ES-I3 (cell line): Measurements from ENCODE around the gene APBA1.

Experiments
- H3K36me3 ChIP-seq: 2 replicates; pipeline ENCODE4 v1.6.1; 2013; ENCODE audit warnings: mild to moderate bottlenecking, low read length, control low read depth, moderate library complexity; ENCODE audit not compliant: insufficient read depth
- H3K4me1 ChIP-seq: 2 replicates; pipeline ENCODE4 v1.6.1; 2013; ENCODE audit warnings: mild to moderate bottlenecking, control low read depth, low read length; ENCODE audit not compliant: insufficient read depth
- H3K9ac ChIP-seq: 2 replicates; pipeline ENCODE4 v1.6.1; 2013; ENCODE audit warnings: low read depth, mild to moderate bottlenecking, low read length, moderate library complexity
- H3K9me3 ChIP-seq: 2 replicates; pipeline ENCODE4 v1.6.1; 2013; ENCODE audit warnings: mild to moderate bottlenecking, low read length, moderate library complexity; ENCODE audit not compliant: control insufficient read depth, insufficient read depth

APBA1 gene

DNA sequence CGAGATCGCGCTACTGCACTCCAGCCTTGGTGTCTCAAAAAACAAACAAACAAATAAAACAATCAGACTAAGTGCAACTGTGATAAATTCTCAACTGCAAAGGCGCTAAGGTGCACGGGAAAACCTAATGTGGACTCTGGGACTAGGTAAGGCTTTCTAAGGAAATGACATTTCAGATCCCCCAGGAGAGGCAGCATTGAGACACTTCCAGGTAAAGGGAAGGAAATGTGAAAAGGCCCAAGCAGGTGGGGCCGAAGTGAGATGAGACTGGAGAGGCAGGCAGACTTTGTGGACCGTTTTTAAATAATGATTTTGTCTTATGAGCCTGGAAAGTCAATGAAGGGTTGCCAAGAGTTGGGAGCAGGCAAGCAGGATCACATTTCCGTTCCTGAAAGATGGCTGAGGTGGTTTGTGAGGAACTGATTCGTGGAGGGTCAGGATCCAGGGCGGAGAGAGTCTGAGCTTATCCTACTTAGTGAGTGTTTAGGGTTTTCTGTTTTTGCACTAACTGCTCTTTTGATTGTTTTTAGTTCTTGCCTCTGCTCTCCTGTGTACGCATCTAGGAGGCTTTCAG, 2.0 kb upstream of the APBA1 start:
- peak overlapping the region; percentile 5; the same call in 1 of the 2 replicates for H3K9ac ChIP-seq
- H3K36me3 ChIP-seq, result no peaks in the 10 kb centered on the region
- H3K9me3 ChIP-seq, result no peaks in the 10 kb centered on the region
- peaks cover 17% of the 10 kb centered on the region for H3K4me1 ChIP-seq

DNA sequence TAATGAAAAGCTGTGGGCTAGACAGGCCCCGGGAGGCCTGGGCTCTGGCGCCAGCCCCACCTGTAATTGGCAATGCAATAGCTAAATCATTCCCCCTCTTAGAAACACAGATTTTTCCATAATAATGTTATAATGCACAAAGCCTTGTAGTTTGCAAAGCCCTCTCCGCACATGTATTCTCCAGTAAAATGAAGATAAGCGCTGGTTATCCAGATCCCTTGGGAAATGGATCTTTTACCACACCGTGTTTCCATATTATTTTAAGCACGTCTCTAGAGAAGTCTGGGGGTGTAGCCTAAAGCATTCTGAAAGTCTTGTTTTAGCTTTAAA, 1.1 kb upstream of the APBA1 start:
- Histone ChIP-seq H3K9ac (peak overlapping the region; percentile 69; the same call in 1 of the 2 replicates), H3K4me1 (peaks cover 24% of the 10 kb centered on the region), H3K9me3 (no peaks in the 10 kb centered on the region)

DNA sequence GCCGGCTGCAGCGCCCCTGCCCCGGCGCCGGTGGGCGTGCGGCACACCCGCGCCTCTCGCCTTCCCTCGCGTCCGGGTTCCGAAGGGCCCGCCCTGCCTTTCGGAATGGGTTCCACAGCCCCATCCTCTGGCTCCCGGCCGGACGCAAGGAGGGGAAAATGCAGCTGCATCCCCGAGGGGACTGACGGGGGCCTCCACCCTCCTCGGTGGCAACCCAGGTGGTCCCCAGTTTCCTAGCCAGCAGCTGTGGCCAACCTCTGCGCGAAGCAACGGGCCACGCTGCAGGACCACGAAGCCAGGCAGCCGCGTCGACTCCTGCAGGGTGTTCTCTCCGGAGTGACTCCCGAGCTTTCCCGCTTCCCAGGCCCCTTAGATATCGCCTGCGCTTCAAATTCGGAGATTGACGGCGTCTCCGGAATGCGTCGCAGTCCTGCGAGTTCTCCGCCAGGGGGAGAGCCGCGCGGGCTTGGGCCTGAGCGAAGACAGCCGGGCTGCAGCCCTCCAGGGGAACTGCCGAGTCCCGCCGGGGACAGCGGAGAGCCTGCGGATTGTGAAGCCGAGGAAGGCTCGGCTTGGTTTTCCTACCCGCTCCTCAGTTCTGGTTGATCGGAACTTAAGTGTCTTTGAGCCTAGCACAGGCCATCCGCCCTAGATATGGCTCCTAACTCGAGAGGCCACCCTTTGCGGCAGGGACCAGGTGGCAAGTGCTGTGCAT, 582 bp upstream of the APBA1 start:
- H3K36me3 ChIP-seq, result no peaks in the 10 kb centered on the region
- no peaks in the 10 kb centered on the region for H3K9me3 ChIP-seq
- peaks cover 26% of the 10 kb centered on the region for H3K4me1 ChIP-seq
- peak overlapping the region; percentile 69 for H3K9ac ChIP-seq

More for the DNA sequence above, 1.1 kb upstream of the APBA1 start:
- no peaks in the 10 kb centered on the region for H3K36me3 ChIP-seq

DNA sequence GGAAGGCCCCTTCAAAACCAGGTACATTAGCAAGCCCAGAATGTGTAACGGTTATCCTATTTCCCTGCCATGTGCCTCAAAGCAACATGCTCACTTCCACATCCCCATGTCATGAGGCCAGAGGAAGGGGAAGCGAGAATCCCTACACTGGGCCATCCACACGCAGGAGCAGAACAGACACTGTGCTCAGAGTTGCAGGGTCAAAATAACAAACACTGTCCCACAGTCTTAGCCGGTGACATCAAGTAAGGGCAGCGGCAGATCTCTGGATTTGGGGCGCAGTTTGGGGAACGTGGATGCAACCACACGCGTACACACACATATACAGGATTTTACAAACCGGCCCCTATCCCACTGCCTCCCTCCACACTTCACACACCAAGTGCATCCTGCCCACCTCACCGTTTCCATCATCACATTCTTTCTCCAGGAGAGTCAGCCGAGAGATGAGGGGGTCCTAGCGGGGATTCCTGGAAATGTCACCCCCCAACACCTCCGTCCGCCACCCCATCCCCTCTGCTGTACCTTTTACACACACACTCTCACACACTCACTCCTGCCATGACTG, 776 bp downstream of the APBA1 start:
- Histone ChIP-seq H3K4me1 (peaks cover 36% of the 10 kb centered on the region), H3K9me3 (no peaks in the 10 kb centered on the region), H3K9ac (peak overlapping the region; percentile 61; the same call in 1 of the 2 replicates), H3K36me3 (no peaks in the 10 kb centered on the region)

DNA sequence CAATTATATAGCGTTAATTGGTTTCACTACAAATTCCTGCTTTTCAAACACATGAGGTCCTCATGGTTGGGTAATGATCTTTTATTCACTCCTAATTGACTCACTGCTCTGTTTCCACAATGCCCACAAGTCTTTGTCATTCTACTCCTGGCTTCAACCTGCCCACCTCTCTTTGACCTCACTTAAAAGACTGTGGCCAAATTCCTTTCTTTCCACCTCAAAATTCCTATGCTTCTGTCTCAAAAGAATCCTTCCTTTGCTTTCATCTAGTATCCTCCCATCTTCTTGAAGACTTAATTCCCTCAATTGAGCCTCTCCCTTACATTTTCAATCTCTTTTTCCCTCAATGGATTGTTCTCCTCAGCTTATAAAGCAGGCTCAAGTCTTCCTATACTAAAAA, 4.9 kb downstream of the APBA1 start:
- Histone ChIP-seq H3K36me3 (no peaks in the 10 kb centered on the region), H3K9ac (no peak overlapping the region), H3K9me3 (no peaks in the 10 kb centered on the region), H3K4me1 (peaks cover 25% of the 10 kb centered on the region; the same call in 1 of the 2 replicates)

DNA sequence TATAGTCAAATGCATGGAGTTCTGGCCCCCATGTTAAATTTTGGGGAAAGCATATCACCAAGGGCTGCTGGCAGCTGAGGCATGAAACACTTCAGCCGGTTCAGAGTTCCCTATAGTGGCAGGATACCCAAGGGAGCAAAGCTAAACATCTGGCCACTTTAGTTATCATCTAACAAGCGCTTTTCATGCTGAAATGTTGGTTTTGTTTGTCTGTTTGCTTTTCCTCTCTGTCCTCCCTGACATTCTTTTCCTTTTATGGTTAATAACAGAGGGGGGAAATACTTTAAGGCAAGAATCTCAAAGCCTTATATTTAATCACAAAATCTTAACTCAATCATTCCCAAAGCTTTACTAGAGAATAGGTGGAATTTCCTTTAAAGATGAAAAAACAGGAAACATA, 11.9 kb downstream of the APBA1 start:
- no peak overlapping the region for H3K9ac ChIP-seq
- no peaks in the 10 kb centered on the region for H3K36me3 ChIP-seq
- no peaks in the 10 kb centered on the region for H3K4me1 ChIP-seq
- no peaks in the 10 kb centered on the region for H3K9me3 ChIP-seq

DNA sequence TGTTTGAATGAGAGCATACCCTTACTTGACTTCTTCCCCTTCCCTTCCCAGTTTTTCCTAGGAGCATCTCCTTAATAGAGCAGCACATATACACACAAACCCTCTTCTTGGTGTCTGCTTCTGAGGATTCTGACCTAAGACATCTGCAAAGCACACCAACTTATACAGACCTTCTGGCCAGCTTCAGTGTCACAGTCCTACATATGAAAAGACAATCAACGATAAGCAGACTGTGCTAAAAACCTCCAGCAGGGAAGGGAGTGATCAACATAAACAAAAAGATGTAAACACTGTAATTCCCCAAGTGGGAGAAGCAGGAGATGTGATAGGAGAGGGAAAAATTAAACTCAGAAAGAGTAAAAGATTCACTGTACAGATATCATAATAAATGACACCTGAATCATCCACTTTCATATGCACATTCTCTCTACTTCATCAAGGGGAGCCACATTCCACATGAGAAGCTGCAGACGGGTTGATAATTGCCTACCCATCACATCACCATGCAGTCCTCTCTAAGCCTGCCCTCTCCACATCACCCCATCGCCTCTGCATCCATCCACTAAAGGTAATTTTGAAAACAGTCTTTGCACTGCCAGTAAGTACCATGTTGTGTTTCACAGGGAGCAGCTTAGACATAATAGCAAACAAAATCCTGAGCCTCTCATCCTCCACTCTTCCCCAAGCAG, 13.0 kb downstream of the APBA1 start:
- no peak overlapping the region for H3K9ac ChIP-seq
- no peaks in the 10 kb centered on the region for H3K9me3 ChIP-seq
- H3K36me3 ChIP-seq, result no peaks in the 10 kb centered on the region
- H3K4me1 ChIP-seq, result no peaks in the 10 kb centered on the region

DNA sequence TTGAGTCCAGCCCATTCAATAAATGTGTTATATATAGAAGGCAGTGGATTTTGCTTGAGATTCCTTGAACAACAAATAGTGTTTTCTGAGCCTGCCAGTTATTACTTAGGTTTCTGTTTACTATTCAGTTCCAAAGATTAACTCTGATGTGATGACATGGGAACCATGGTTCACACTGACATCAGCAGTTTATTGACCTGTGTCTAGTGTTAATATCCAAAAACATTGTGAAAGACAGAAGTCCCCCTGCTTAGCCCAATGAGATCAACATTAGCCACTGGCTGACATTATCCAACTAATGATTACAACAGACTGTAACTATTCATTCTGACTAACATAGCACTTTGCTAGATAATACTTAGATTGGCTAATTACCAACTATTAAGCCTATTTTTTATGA, 14.9 kb downstream of the APBA1 start:
- H3K4me1 ChIP-seq, result no peaks in the 10 kb centered on the region
- H3K9me3 ChIP-seq, result no peaks in the 10 kb centered on the region
- H3K36me3 ChIP-seq, result no peaks in the 10 kb centered on the region
- no peak overlapping the region for H3K9ac ChIP-seq

DNA sequence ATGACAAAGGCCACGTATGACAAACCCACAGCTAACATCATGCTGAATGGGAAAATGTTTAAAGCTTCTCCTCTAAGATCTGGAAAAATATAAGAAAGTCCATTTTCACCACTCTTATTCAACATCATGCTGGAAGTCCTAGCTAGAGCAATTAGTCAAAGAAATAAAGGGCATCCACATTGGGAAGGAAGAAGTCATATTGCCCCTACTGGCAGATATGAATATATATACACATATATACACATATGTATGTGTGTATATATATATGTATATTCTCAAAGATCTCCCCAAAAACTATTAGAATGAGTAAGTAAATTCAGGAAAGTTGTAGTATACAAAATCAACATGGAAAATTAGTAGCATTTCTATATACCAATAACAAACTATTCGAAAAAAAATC, 17.1 kb downstream of the APBA1 start:
- Histone ChIP-seq H3K4me1 (no peaks in the 10 kb centered on the region), H3K36me3 (no peaks in the 10 kb centered on the region), H3K9ac (no peak overlapping the region), H3K9me3 (no peaks in the 10 kb centered on the region)

DNA sequence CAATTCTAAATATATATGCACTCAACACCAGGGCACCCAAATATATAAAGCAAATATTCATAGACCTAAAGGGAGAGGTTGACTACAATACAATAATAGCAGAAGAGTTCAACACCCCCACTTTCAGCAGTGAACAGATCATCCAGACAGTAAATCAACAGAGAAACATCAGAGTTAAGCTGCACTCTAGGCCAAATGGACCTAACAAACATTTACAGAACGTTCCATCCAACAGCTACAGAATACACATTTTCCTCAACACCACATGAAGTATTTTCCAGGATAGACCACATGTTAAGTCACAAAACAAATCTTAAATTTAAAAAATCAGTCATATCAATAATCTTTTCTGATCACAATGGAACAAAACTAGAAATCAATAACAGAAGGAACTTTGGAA, 18.9 kb downstream of the APBA1 start:
- Histone ChIP-seq H3K9ac (no peak overlapping the region), H3K9me3 (no peaks in the 10 kb centered on the region), H3K36me3 (no peaks in the 10 kb centered on the region), H3K4me1 (no peaks in the 10 kb centered on the region)

DNA sequence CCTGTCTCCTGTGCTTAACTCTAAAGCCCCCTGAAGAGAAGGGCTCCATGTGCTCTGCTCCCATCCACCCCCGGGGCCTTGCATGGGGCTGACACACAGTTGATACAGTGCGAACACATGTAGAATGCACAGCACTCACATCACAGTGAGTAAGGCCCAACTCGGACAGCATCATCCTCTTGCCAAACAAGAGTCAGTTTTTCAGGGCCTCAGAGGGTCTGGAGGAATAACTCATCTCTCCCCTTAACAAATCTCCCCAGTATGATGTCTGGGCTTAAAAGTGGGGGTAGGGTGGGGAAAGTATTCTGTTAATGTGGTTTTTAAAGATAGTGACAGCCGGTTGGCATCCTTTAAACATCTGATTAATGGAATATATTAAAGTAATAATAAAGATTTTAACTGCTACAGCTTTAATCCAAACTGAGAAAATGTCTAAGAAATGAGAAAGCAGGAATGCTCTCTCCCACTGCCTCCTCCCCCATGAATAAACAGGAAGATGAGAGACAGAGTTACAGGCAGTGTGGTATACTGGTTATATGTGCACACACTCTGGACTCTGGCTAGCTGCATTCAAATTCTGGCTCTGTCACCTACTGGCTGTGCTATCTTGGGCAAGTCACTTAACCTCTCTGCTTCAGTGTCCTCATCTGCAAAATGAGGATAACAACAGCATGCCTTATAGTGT, 22.5 kb downstream of the APBA1 start:
- Histone ChIP-seq H3K9me3 (no peaks in the 10 kb centered on the region), H3K9ac (no peak overlapping the region), H3K4me1 (no peaks in the 10 kb centered on the region; the same call in 1 of the 2 replicates), H3K36me3 (no peaks in the 10 kb centered on the region)

DNA sequence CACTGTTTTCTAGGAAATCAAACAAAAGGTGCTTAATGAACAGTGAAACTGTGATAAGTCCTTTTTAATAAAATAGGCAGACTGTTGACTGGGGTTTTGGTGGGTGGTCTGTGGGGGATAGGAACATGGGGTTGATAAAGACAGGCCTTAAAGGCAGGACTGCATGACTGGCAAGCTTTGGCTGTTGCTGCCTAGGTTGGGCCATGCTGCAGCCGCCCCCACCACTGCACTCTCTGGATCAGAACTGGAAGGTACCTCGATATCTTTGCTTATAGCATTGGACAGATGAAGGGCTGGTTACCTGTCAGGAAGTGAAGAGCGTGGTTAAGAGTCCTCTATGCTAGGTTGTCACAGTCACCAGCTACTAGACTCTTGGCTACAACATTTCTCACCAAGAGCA, 24.4 kb downstream of the APBA1 start:
- H3K36me3 ChIP-seq, result no peaks in the 10 kb centered on the region
- no peaks in the 10 kb centered on the region; the same call in 1 of the 2 replicates for H3K4me1 ChIP-seq
- H3K9me3 ChIP-seq, result no peaks in the 10 kb centered on the region
- no peak overlapping the region for H3K9ac ChIP-seq

DNA sequence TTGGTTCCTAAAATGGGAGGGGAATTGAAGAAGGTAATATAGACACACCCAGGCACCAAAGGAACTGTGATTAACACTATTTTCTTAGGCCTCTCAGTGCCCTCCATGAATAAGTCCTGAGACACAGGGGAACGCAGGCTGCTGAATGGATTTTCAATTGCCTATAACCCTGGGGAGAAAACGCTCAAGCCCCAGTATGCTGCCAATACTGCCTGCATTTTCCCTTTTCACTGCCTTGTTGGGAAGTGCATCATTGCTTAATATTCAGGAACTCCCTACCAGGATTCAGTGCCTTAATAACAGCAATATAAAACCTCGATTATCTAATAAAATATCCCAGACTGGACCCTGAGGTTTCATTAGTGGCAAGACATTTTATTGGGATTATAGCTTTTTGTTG, 25.4 kb downstream of the APBA1 start:
- no peaks in the 10 kb centered on the region; the same call in 1 of the 2 replicates for H3K4me1 ChIP-seq

DNA sequence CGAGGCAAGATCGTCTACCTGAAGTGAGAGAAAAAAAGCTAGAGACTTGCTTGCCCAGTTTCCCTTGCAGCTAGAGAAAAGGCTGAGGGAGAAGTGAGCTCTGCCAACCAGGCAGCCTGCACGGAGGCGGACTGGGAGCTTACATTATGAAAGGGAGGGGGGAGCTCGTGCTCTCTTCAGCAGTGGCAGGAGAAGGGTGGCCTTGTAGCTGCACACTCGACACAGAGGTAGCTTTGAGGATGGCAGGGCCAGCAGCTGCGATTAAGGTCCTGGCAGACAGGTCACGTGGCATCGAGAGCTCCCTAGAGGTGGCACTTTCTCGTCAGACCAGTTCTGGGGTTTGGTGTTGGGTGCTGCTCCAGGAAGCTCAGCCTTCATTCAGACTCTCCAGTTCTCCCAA, 26.7 kb downstream of the APBA1 start:
- Histone ChIP-seq H3K4me1 (no peaks in the 10 kb centered on the region; the same call in 1 of the 2 replicates), H3K36me3 (no peaks in the 10 kb centered on the region), H3K9ac (no peak overlapping the region)

More for the DNA sequence above, 25.4 kb downstream of the APBA1 start:
- Histone ChIP-seq H3K9me3 (no peaks in the 10 kb centered on the region), H3K36me3 (no peaks in the 10 kb centered on the region), H3K9ac (no peak overlapping the region)

More for the DNA sequence above, 26.7 kb downstream of the APBA1 start:
- H3K9me3 ChIP-seq, result no peaks in the 10 kb centered on the region
